Measurements from ENCODE around the gene FAM149B1.
"Not testable (repeated sequence)": the region's sequence is repeated elsewhere in the genome, so short reads cannot be mapped to it uniquely, and the experiment has no call there.

Gene FAM149B1

DNA sequence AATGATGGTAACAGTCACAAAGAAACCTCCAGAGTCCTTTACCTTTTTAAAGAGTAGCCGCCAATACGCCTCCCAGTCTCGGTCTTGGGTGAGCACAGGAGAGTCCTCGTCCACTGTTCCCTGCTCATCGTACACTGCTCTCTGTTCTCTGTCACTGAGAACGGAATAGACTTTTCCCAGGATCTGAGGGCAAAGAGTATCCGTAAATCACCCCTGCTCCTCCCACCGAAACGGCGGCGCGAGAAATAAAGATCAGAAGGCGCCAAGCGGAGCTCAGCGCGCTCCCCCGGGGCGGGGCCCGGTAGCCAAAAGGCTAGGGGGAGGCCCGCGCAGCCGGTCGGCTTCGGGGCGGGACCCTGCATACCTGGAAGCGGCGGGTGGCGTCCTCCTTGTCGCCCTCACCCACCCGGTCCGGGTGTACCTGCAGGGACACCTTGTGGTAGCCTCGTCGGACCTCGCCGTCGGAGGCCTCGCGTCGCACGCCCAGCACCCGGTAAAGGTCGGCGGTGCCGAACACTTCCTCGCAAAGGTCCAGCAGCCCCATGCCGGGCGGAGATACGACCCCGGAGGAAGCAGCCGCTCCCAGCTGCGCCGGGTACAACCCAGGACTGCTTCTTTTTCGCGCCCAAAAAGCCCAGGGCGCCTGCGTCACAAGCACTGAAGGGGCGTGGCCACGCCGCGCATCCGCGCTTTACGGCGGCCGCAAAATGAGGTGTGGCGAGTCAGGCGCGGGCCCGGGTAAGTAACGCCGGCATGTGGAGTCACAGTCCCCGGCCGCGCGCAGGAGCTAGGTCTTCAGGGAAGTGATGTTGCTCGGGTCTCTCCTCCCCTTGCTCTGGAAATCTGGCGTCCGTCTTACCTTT lies 79.0 kb downstream of the FAM149B1 start, which contains the start of gene DNAJC9:
DNAJC9 (minus strand) TSS at position 610 of the 863 bp plus-strand sequence; CDS start at position 544, 66 bp downstream.
- H3K9me3 ChIP-seq (ENCODE audit: control insufficient read depth in 2 of 2, low read length in 2 of 2): no peaks in the 10 kb centered on the region
- H3K4me3 ChIP-seq (ENCODE audit: low read length in 2 of 2): peak within 1 kb of the TSS; percentile 71 to 91
- H3K27ac ChIP-seq (ENCODE audit: low read depth in 2 of 2, low read length in 2 of 2): peak within 1 kb of the TSS; percentile 84 to 90
- H3K36me3 ChIP-seq (ENCODE audit: control insufficient read depth in 2 of 2, insufficient read depth in 2 of 2, low read length in 2 of 2): peaks cover 28 to 37% of the 10 kb centered on the region in 2 donors
- H3K4me1 ChIP-seq (ENCODE audit: control insufficient read depth in 2 of 2, insufficient read depth in 2 of 2, low read length in 2 of 2): peaks cover 20 to 24% of the 10 kb centered on the region in 2 donors
- H3K27me3 ChIP-seq (ENCODE audit: control insufficient read depth in 2 of 2, insufficient read depth in 2 of 2, low read length in 2 of 2): no peaks in the 10 kb centered on the region
- H3K9ac ChIP-seq (ENCODE audit: low read depth in 1 of 2, low read length in 2 of 2): peak within 1 kb of the TSS; percentile 73

DNA sequence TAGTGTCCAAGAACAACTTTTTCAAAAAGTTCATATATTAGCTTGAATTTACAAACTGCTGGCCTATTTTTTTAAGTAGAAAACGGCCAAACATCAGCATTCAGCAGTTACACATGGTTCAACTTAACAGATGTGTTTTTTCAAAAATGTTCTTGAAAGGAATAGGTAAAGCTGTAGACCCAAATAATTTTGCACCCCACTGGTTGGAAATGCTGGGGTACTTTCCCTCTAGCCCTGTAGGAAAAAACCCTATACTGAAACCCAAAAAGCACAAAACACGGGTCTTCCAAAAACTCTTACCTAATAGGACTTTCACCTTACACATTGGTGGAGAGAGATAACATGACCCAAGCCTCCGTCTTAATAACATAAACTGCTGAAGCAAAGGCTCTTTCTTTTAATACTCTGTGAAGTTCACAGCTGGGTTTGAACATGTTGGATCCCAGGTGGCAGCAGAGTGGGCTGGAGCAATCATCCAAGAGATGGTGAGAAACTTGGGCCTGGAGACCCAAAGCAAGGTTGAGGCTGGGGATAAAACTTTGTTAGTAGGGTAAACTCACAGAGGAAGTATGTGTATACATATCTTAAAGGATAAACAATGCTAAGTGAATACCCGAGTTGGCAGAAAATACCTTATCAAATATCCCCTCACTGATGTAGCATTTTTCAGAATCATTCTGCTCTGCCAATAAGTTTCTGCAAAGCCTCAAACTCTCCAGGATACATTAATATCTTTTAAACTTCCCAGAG lies 79.8 kb downstream of the FAM149B1 start:
- Histone ChIP-seq H3K9me3 (ENCODE audit: control insufficient read depth in 2 of 2, low read length in 2 of 2) (no peaks in the 10 kb centered on the region), H3K9ac (ENCODE audit: low read depth in 1 of 2, low read length in 2 of 2) (peak overlapping the region; percentile 73), H3K27me3 (ENCODE audit: control insufficient read depth in 2 of 2, insufficient read depth in 2 of 2, low read length in 2 of 2) (no peaks in the 10 kb centered on the region), H3K4me1 (ENCODE audit: control insufficient read depth in 2 of 2, insufficient read depth in 2 of 2, low read length in 2 of 2) (peaks cover 22 to 26% of the 10 kb centered on the region in 2 donors), H3K4me3 (ENCODE audit: low read length in 2 of 2) (peak overlapping the region; percentile 71 to 91), H3K36me3 (ENCODE audit: control insufficient read depth in 2 of 2, insufficient read depth in 2 of 2, low read length in 2 of 2) (peaks cover 23 to 34% of the 10 kb centered on the region in 2 donors), H3K27ac (ENCODE audit: low read depth in 2 of 2, low read length in 2 of 2) (peak overlapping the region; percentile 84 to 90)

- Histone ChIP-seq H3K9ac (ENCODE audit: low read depth in 1 of 2, low read length in 2 of 2) (no peak overlapping the region), H3K4me1 (ENCODE audit: control insufficient read depth in 2 of 2, insufficient read depth in 2 of 2, low read length in 2 of 2) (peaks cover 24 to 28% of the 10 kb centered on the region in 2 donors), H3K27ac (ENCODE audit: low read depth in 2 of 2, low read length in 2 of 2) (no peak overlapping the region), H3K36me3 (ENCODE audit: control insufficient read depth in 2 of 2, insufficient read depth in 2 of 2, low read length in 2 of 2) (peaks cover 22 to 29% of the 10 kb centered on the region in 2 donors), H3K9me3 (ENCODE audit: control insufficient read depth in 2 of 2, low read length in 2 of 2) (no peaks in the 10 kb centered on the region), H3K27me3 (ENCODE audit: control insufficient read depth in 2 of 2, insufficient read depth in 2 of 2, low read length in 2 of 2) (no peaks in the 10 kb centered on the region), H3K4me3 (ENCODE audit: low read length in 2 of 2) (no peak overlapping the region)
These were observed 80.4 kb downstream of the FAM149B1 start for GRCh38 chr10:73248259-73248724.

GRCh38 chr10:73251683-73252444 lies 83.9 kb downstream of the FAM149B1 start:
- Histone ChIP-seq H3K4me1 (ENCODE audit: control insufficient read depth in 2 of 2, insufficient read depth in 2 of 2, low read length in 2 of 2) (peaks cover 13 to 23% of the 10 kb centered on the region in 2 donors), H3K4me3 (ENCODE audit: low read length in 2 of 2) (peak overlapping the region; percentile 97 to 100), H3K36me3 (ENCODE audit: control insufficient read depth in 2 of 2, insufficient read depth in 2 of 2, low read length in 2 of 2) (peaks cover 13 to 16% of the 10 kb centered on the region in 2 donors), H3K9ac (ENCODE audit: low read depth in 1 of 2, low read length in 2 of 2) (peak overlapping the region; percentile 91 to 93), H3K27me3 (ENCODE audit: control insufficient read depth in 2 of 2, insufficient read depth in 2 of 2, low read length in 2 of 2) (no peaks in the 10 kb centered on the region), H3K27ac (ENCODE audit: low read depth in 2 of 2, low read length in 2 of 2) (peak overlapping the region; percentile 89 to 94), H3K9me3 (ENCODE audit: control insufficient read depth in 2 of 2, low read length in 2 of 2) (no peaks in the 10 kb centered on the region)

DNA sequence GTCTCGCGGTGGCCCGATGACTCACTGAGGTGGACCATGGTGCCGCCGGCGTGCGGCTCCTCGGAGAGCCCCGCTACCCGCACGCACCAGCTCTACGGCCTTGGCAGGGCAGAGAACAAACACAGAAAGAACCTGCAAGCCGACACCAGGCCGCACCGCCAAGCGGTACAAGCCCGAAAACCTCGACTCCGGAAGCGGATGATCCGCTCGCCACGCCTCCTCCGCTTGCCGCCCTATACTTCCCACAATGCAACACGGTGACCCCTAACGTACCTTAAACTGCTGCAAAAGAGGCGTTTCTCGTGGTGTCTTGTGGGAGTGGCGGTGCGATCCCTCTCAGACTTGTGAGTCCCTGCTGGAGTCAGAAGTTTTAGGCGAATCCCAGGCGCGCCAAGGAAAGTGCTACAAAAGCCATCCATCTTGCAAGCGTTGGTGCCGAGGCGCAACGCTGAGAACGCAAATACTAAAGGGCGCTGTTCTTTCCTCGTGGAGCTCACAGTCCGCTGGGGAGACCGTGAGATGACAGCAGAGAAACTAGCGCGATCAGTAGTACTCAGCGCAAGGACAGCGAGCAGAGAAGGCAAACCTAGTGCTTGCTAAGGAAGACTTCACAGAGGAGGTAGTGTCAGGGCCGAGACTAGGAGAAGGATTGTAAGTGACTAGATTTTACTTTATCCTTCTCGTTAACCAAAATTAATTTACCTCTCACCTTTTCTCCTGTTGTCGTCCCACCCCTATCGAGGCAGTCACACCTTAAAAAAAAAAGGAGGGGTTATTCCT lies 84.7 kb downstream of the FAM149B1 start, which contains the start of gene MRPS16:
MRPS16 (minus strand) TSS at position 200 of the 780 bp plus-strand sequence; CDS start at position 38, 162 bp downstream.
- no peaks in the 10 kb centered on the region for H3K27me3 ChIP-seq (ENCODE audit: control insufficient read depth in 2 of 2, insufficient read depth in 2 of 2, low read length in 2 of 2)
- peak within 1 kb of the TSS; percentile 89 to 94 for H3K27ac ChIP-seq (ENCODE audit: low read depth in 2 of 2, low read length in 2 of 2)
- H3K4me1 ChIP-seq (ENCODE audit: control insufficient read depth in 2 of 2, insufficient read depth in 2 of 2, low read length in 2 of 2): peaks cover 13 to 21% of the 10 kb centered on the region in 2 donors
- H3K4me3 ChIP-seq (ENCODE audit: low read length in 2 of 2): peak within 1 kb of the TSS; percentile 97 to 100
- H3K9ac ChIP-seq (ENCODE audit: low read depth in 1 of 2, low read length in 2 of 2): peak within 1 kb of the TSS; percentile 91 to 93
- H3K36me3 ChIP-seq (ENCODE audit: control insufficient read depth in 2 of 2, insufficient read depth in 2 of 2, low read length in 2 of 2): peaks cover 13 to 16% of the 10 kb centered on the region in 2 donors
- no peaks in the 10 kb centered on the region for H3K9me3 ChIP-seq (ENCODE audit: control insufficient read depth in 2 of 2, low read length in 2 of 2)

- Histone ChIP-seq H3K4me3 (ENCODE audit: low read length in 2 of 2) (peak overlapping the region; percentile 97 to 100), H3K9ac (ENCODE audit: low read depth in 1 of 2, low read length in 2 of 2) (peak overlapping the region; percentile 91 to 93), H3K36me3 (ENCODE audit: control insufficient read depth in 2 of 2, insufficient read depth in 2 of 2, low read length in 2 of 2) (peaks cover 13 to 16% of the 10 kb centered on the region in 2 donors), H3K4me1 (ENCODE audit: control insufficient read depth in 2 of 2, insufficient read depth in 2 of 2, low read length in 2 of 2) (peaks cover 13 to 18% of the 10 kb centered on the region in 2 donors), H3K27me3 (ENCODE audit: control insufficient read depth in 2 of 2, insufficient read depth in 2 of 2, low read length in 2 of 2) (no peaks in the 10 kb centered on the region), H3K9me3 (ENCODE audit: control insufficient read depth in 2 of 2, low read length in 2 of 2) (no peaks in the 10 kb centered on the region), H3K27ac (ENCODE audit: low read depth in 2 of 2, low read length in 2 of 2) (peak overlapping the region; percentile 89 to 94)
These were observed 85.3 kb downstream of the FAM149B1 start for GRCh38 chr10:73253225-73253555.

- H3K9me3 ChIP-seq (ENCODE audit: control insufficient read depth in 2 of 2, low read length in 2 of 2); H3K36me3 ChIP-seq (ENCODE audit: control insufficient read depth in 2 of 2, insufficient read depth in 2 of 2, low read length in 2 of 2); H3K27me3 ChIP-seq (ENCODE audit: control insufficient read depth in 2 of 2, insufficient read depth in 2 of 2, low read length in 2 of 2); H3K4me1 ChIP-seq (ENCODE audit: control insufficient read depth in 2 of 2, insufficient read depth in 2 of 2, low read length in 2 of 2); H3K27ac ChIP-seq (ENCODE audit: low read depth in 2 of 2, low read length in 2 of 2); H3K4me3 ChIP-seq (ENCODE audit: low read length in 2 of 2); H3K9ac ChIP-seq (ENCODE audit: low read depth in 1 of 2, low read length in 2 of 2): not testable (repeated sequence)
These were observed 90.7 kb downstream of the FAM149B1 start for GRCh38 chr10:73258612-73259011.

GRCh38 chr10:73261362-73261995 lies 93.6 kb downstream of the FAM149B1 start:
- Histone ChIP-seq H3K36me3 (ENCODE audit: control insufficient read depth in 2 of 2, insufficient read depth in 2 of 2, low read length in 2 of 2) (no peaks in the 10 kb centered on the region), H3K27ac (ENCODE audit: low read depth in 2 of 2, low read length in 2 of 2) (no peak overlapping the region), H3K4me3 (ENCODE audit: low read length in 2 of 2) (no peak overlapping the region), H3K27me3 (ENCODE audit: control insufficient read depth in 2 of 2, insufficient read depth in 2 of 2, low read length in 2 of 2) (no peaks in the 10 kb centered on the region), H3K9me3 (ENCODE audit: control insufficient read depth in 2 of 2, low read length in 2 of 2) (no peaks in the 10 kb centered on the region), H3K4me1 (ENCODE audit: control insufficient read depth in 2 of 2, insufficient read depth in 2 of 2, low read length in 2 of 2) (no peaks in the 10 kb centered on the region), H3K9ac (ENCODE audit: low read depth in 1 of 2, low read length in 2 of 2) (no peak overlapping the region)

Measured in mucosa of rectum (tissue), 2 donors.